NCI-H345 treated with DMSO at 0.1 percent for 48 hours (cell line): ENCODE data around the gene NUDT9.
"Not testable (repeated sequence)": the region's sequence is repeated elsewhere in the genome, so short reads cannot be mapped to it uniquely, and the experiment has no call there.

ENCODE experiments used
- DNase-seq: peaks from one replicate; lab custom pipeline; 2025; ENCODE audit not compliant: unreplicated experiment; lab: John Stamatoyannopoulos, UW

NUDT9 gene

GRCh38 chr4:87451537-87451936 is 29.2 kb downstream of the NUDT9 start:
- no peak for DNase-seq

- DNase-seq = no peak
These were observed 36.5 kb downstream of the NUDT9 start for GRCh38 chr4:87458913-87459312.

GRCh38 chr4:87461281-87461700 is 38.9 kb downstream of the NUDT9 start:
- DNase-seq = no peak

- DNase-seq = no peak
These were observed 39.7 kb downstream of the NUDT9 start for GRCh38 chr4:87462102-87462501.

GRCh38 chr4:87465739-87466366 is 43.5 kb downstream of the NUDT9 start:
- no peak for DNase-seq

- no peak for DNase-seq
These were observed 47.0 kb downstream of the NUDT9 start for GRCh38 chr4:87469390-87469789.

- no peak for DNase-seq
These were observed 54.6 kb downstream of the NUDT9 start for GRCh38 chr4:87476934-87477333.

GRCh38 chr4:87478732-87479250 is 56.4 kb downstream of the NUDT9 start:
- DNase-seq = no peak

- no peak for DNase-seq
These were observed 59.0 kb downstream of the NUDT9 start for GRCh38 chr4:87481377-87481776.

- not testable (repeated sequence) for DNase-seq
These were observed 60.9 kb downstream of the NUDT9 start for GRCh38 chr4:87483247-87483646.

GRCh38 chr4:87488666-87489065 is 66.3 kb downstream of the NUDT9 start:
- not testable (repeated sequence) for DNase-seq

- DNase-seq = no peak
These were observed 67.3 kb downstream of the NUDT9 start for GRCh38 chr4:87489678-87490077.

- no peak for DNase-seq
These were observed 68.4 kb downstream of the NUDT9 start for GRCh38 chr4:87490664-87491369.

GRCh38 chr4:87491436-87491835 is 69.1 kb downstream of the NUDT9 start:
- DNase-seq = no peak

GRCh38 chr4:87491851-87492250 is 69.5 kb downstream of the NUDT9 start:
- not testable (repeated sequence) for DNase-seq

GRCh38 chr4:87493115-87493514 is 70.7 kb downstream of the NUDT9 start:
- DNase-seq = no peak

GRCh38 chr4:87497159-87497558 is 74.8 kb downstream of the NUDT9 start:
- DNase-seq = no peak

GRCh38 chr4:87497578-87497977 is 75.2 kb downstream of the NUDT9 start:
- DNase-seq = no peak

- DNase-seq = no peak
These were observed 76.1 kb downstream of the NUDT9 start for GRCh38 chr4:87498446-87498900.

GRCh38 chr4:87499403-87500091 is 77.2 kb downstream of the NUDT9 start:
- DNase-seq = no peak

GRCh38 chr4:87500092-87500462 is 77.7 kb downstream of the NUDT9 start:
- no peak for DNase-seq
